ENCODE data around the gene BTBD18. TPM values are rescaled to one million over a fixed set of nuclear protein-coding genes. Genes with fewer than 3 reads are reported as not detected.
"Not testable (repeated sequence)": the region's sequence is repeated elsewhere in the genome, so short reads cannot be mapped to it uniquely, and the experiment has no call there.

Gene BTBD18
- total RNA-seq, 1 donor from 2014 or later: not detected

DNA sequence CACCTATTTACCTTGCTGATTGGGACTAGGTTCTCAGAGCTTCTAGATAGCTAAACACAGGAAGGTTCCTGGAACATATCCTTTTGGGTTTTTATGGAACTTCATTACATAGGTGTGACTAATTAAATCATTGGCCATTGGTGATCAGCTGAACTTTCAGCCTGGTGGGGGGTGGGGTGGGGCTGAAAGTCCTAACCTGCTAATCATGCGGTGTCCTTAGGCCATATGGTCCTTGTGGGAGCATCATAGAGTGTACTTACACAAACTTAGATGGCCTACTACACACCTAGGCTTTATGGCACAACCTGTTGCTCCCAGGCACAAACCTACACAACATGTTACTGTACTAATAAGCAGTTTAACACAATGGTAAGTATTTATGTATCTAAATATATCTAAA is 19.0 kb downstream of the BTBD18 start:
- DNase-seq: no peak

DNA sequence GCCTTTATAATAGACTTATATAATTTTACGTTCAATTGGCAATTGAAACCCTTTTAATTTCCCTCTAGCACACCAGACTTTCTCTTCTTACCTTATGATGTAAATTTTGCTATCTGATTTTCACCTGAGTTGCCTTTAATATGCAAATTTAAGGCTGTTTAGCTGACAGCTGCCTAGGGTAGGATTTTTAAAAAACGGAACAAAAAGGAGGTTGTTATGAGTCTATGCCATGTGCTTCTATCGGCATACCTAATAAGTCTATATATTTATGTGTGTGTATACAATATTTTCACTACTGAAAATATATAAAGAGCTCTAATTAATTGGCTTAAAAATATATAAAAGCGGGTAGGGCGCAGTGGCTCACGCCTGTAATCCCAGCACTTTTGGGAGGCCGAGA is 22.1 kb downstream of the BTBD18 start:
- no peak for DNase-seq

DNA sequence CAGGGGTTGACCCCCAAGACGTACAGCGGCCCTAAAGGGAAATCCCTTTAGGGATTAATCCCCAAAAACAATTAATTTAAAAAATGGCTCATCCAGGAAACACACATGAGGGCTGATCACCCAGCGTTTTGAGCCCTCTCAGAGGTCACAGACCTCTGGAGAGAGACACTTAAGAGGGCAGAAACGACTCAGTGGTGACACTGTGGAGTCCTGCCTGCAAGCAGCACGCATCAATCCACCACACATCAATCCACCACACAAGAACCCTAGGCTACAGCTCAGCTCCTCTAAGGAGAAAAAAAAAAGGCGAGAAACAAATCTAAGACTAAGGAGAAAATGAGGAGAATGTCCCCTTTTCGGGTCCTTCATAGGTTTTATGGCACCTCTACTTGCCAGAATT is 22.8 kb downstream of the BTBD18 start:
- no peak for DNase-seq

- DNase-seq: no peak
Measured at GRCh38 chr11:57727185-57727584, 24.4 kb downstream of the BTBD18 start.

DNA sequence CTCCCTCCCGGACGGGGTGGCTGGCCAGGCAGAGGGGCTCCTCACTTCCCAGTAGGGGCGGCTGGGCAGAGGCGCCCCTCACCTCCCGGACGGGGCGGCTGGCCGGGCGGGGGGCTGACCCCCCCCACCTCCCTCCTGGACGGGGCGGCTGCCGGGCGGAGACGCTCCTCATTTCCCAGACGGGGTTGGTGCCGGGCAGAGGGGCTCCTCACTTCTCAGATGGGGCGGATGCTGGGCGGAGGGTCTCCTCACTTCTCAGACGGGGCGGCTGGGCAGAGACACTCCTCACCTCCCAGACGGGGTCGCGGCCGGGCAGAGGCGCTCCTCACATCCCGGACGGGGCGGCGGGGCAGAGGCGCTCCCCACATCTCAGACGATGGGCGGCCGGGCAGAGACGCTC is 34.9 kb downstream of the BTBD18 start:
- DNase-seq: not testable (repeated sequence)

DNA sequence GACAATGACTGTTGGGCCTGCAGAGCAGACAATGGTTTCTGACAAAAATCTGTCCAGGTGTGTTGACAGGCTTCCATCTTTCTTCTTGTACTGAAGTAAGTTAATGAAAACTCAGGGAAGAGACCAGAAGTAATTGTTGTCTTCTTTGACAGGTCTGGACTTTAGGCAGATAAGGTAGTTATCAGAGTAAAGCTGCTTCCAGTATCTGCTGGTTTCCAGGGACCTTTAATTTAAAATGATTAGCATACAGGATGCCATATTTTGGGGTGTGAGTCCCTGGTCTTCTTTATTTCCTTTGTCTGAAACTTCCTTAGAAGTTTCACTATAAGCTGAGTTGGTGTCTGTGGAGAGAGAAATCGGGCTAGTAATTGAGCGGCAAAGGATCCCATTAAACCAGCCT is 37.8 kb downstream of the BTBD18 start:
- no peak for DNase-seq

- DNase-seq: peak; percentile 99
Measured at GRCh38 chr11:57712256-57713150, 39.1 kb downstream of the BTBD18 start, which contains the start of gene TMX2. TSS of gene TMX2 (plus strand) at chr11:57712593. CDS start at chr11:57712619, 26 bp downstream.

- DNase-seq: no peak
Measured at GRCh38 chr11:57711414-57712255, 40.0 kb downstream of the BTBD18 start, which contains the start of gene MED19. TSS of gene MED19 (minus strand) at chr11:57712215. CDS start at chr11:57712179, 36 bp downstream.

DNA sequence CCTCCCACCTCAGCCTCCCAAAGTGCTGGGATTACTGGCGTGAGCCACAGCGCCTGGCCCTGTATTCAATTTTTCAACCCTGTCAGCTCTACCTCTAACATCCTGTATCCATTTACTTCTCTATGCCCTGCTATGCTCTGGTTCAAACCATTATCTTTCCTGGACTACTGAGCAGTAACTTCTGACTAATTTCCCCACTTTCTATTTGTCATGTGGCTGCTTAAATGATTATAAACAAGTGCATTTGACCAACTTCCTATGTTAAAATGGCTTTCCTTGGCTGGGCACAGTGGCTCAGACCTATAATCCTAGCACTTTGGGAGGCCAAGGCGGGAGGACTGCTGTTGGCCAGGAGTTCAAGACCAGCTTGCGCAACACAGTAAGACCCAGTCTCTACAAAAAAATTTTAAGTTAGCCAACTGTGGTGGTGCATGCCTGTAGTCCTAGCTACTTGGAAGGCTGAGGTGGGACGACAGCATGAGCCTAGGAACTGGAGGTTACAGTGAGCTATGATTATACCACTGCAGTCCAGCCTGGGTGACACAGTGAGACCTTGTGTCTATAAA is 41.7 kb downstream of the BTBD18 start:
- no peak for DNase-seq

GRCh38 chr11:57705432-57705831 is 46.2 kb downstream of the BTBD18 start:
- not testable (repeated sequence) for DNase-seq

GRCh38 chr11:57704932-57705331 is 46.7 kb downstream of the BTBD18 start:
- no peak for DNase-seq

DNA sequence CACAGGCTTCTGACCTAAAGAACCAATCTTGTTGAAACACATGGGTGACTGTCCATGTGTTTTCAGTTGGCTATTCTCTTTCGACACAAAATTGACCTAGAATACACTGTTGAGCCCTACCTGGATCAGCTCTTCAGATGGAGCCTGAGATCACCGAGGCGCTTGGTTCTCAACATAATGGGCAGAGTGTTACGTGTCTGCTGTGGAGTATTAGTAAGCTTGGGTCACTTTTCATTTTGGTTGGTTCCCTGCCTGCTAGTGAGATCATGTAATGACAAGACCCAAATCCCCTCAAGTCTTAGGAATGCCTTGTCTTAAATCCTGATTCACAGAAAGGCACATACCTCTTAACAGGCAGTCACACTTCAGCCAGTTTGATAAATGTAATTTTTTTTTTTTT is 48.3 kb downstream of the BTBD18 start:
- DNase-seq: no peak

DNA sequence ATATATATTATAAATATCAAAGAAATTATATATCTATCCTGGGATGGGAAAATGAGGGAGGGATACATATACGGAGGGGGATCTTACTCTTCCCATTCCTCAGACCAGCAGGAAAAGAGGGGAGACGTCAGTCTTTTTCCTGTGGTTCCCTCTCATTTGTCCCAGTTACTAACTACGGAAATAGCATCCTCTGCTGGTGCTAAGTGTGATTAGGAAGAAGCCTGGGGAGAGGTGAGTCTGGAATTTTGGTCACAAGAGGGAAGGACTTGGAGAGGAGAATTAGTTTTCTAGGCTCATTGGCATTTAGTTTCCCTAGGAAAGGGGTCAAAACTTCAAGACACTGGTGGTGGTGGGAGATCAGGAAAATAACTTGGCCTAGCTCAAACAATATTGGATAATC is 51.2 kb downstream of the BTBD18 start:
- DNase-seq: no peak

- no peak for DNase-seq
Measured at GRCh38 chr11:57699813-57700212, 51.8 kb downstream of the BTBD18 start.

DNA sequence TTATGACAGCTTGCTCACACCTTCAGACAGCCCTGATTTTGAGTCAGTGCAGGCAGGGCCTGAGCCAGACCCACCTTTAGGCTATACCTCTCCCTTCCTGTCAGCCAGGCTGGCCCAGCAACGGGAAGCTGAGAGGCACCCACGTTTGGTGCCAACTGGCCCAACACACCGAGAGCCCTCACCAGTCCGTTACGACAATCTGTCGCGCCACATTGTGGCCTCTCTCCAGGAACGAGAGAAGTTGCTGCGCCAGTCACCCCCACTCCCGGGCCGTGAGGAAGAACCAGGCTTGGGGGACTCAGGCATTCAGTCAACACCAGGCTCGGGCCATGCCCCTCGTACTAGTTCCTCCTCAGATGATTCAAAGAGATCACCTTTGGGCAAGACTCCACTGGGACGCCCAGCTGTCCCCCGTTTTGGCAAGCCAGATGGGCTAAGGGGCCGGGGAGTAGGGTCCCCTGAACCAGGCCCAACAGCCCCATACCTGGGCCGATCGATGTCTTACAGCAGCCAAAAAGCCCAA is 52.7 kb downstream of the BTBD18 start:
- DNase-seq: no peak

Small RNA genes within 50 kb of the gene (small RNA-seq; reads per million reads assigned to genes)
- gene AP001931.1 (ENCODE audit: low replicate concordance): not detected
- gene TMX2-CTNND1 (ENCODE audit: low replicate concordance): not detected

Other genes with a start within 250 kb of the BTBD18 start
- gene SLC43A1, start 236.1 kb downstream of the BTBD18 start, total RNA-seq: 11.7 TPM
- gene TIMM10, start 221.1 kb downstream of the BTBD18 start, total RNA-seq: 21.0 TPM
- 7.9 TPM for gene SMTNL1, start 214.2 kb downstream of the BTBD18 start, total RNA-seq
- gene UBE2L6, start 184.1 kb downstream of the BTBD18 start, total RNA-seq: 9.9 TPM
- 23.5 TPM for gene SERPING1, start 154.1 kb downstream of the BTBD18 start, total RNA-seq
- gene YPEL4, start 101.9 kb downstream of the BTBD18 start, total RNA-seq: 1.1 TPM
- 9.7 TPM for gene CLP1, start 94.1 kb downstream of the BTBD18 start, total RNA-seq
- 23.8 TPM for gene ZDHHC5, start 83.7 kb downstream of the BTBD18 start, total RNA-seq
- 10.9 TPM for gene MED19, start 39.6 kb downstream of the BTBD18 start, total RNA-seq
- gene TMX2, start 39.2 kb downstream of the BTBD18 start, total RNA-seq: 33.8 TPM
- gene SELENOH, start 10.3 kb downstream of the BTBD18 start, total RNA-seq: 38.1 TPM
- gene CTNND1, start 10.0 kb upstream of the BTBD18 start, total RNA-seq: 191 TPM

Measured in skin of body (tissue), 3 donors.